ENCODE results near the gene WFDC2. TPM values are rescaled to one million over a fixed set of nuclear protein-coding genes. Genes with fewer than 3 reads are reported as not detected.

WFDC2 gene
- total and polyA plus RNA-seq, 3 donors from 2014 or later: 6.1 to 37.6 (median 32.0) TPM

DNA sequence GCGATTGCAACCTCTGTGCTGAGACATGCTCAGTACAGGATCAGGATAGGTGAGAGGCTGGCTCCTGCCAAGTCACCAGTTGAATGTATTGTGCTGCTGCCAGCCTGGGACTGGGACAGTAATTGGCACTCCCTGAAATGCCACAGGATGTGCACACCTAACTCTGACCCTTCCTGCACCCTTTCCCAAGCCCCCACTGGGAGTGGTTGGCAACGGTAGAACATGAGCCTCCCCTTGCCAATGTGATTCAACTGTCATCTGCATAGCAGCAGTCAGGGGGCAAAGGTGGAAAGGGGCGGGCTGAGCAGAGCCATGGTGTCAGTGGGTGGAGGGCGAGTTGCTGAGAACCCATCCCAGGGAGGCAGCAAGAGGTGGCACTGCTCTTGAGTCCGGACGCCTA lies 30.5 kb downstream of the WFDC2 start:
- no peak for DNase-seq
- no peaks in the 10 kb centered on the region for H3K9me3 ChIP-seq
- no peaks in the 10 kb centered on the region for H3K27me3 ChIP-seq
- H3K4me1 ChIP-seq: peaks cover 5% of the 10 kb centered on the region
- intact Hi-C loops (cut with DNase I; ENCODE audit: low total_unique reads): no loop called here
- no peak overlapping the region for H3K27ac ChIP-seq
- no peak overlapping the region for H3K4me3 ChIP-seq
- WGBS, 2 donors: 78 to 83% methylated on average over 6 of the region's 6 CpGs
- no peaks in the 10 kb centered on the region for H3K36me3 ChIP-seq (ENCODE audit: low read depth, missing control alignments)
- TF ChIP-seq POLR2A (IDR thresholded peaks at IDR 0.05): no peak
- TF ChIP-seq, protein P1, sequence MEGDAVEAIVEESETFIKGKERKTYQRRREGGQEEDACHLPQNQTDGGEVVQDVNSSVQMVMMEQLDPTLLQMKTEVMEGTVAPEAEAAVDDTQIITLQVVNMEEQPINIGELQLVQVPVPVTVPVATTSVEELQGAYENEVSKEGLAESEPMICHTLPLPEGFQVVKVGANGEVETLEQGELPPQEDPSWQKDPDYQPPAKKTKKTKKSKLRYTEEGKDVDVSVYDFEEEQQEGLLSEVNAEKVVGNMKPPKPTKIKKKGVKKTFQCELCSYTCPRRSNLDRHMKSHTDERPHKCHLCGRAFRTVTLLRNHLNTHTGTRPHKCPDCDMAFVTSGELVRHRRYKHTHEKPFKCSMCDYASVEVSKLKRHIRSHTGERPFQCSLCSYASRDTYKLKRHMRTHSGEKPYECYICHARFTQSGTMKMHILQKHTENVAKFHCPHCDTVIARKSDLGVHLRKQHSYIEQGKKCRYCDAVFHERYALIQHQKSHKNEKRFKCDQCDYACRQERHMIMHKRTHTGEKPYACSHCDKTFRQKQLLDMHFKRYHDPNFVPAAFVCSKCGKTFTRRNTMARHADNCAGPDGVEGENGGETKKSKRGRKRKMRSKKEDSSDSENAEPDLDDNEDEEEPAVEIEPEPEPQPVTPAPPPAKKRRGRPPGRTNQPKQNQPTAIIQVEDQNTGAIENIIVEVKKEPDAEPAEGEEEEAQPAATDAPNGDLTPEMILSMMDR (IDR thresholded peaks at IDR 0.05): no peak

GRCh38 chr20:45501600-45501999 lies 32.0 kb downstream of the WFDC2 start:
- 53 to 57% methylated on average over 1 of the region's 1 CpG for WGBS, 2 donors
- Histone ChIP-seq H3K27me3 (no peaks in the 10 kb centered on the region), H3K27ac (no peak overlapping the region), H3K36me3 (ENCODE audit: low read depth, missing control alignments) (no peaks in the 10 kb centered on the region), H3K4me1 (peaks cover 5% of the 10 kb centered on the region), H3K9me3 (no peaks in the 10 kb centered on the region), H3K4me3 (no peak overlapping the region)
- TF ChIP-seq, protein P1 (IDR thresholded peaks at IDR 0.05): no peak
- TF ChIP-seq POLR2A (IDR thresholded peaks at IDR 0.05): no peak
- intact Hi-C loops (cut with DNase I; ENCODE audit: low total_unique reads): no loop called here
- no peak for DNase-seq

GRCh38 chr20:45502561-45502960 lies 33.0 kb downstream of the WFDC2 start:
- Histone ChIP-seq H3K4me3 (no peak overlapping the region), H3K27me3 (no peaks in the 10 kb centered on the region), H3K9me3 (no peaks in the 10 kb centered on the region), H3K36me3 (ENCODE audit: low read depth, missing control alignments) (no peaks in the 10 kb centered on the region), H3K27ac (no peak overlapping the region), H3K4me1 (peaks cover 5% of the 10 kb centered on the region)
- DNase-seq: no peak
- intact Hi-C loops (cut with DNase I; ENCODE audit: low total_unique reads): no loop called here
- WGBS, 2 donors: 22 to 23% methylated on average over 1 of the region's 1 CpG
- TF ChIP-seq, protein P1 (IDR thresholded peaks at IDR 0.05): no peak
- no peak for TF ChIP-seq POLR2A (IDR thresholded peaks at IDR 0.05)

DNA sequence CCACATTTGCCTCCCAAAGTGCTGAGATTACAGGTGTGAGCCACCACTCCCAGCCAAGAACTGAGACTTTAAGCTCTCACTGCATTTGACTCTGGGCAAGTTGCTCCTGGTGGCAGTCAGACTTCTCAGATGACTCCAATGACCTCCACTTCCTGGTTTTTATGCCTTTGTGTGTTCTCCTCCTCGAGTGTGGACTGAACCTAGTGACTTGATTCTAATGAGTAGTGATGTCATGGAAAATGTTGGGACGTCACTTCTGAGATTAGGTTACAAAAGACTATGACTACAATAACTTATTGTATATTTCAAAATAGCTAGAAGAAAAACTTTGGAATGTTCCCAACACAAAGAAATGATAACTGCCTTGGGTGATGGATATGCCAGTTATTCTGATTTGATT lies 33.9 kb downstream of the WFDC2 start:
- Histone ChIP-seq H3K9me3 (no peaks in the 10 kb centered on the region), H3K27me3 (no peaks in the 10 kb centered on the region), H3K27ac (no peak overlapping the region), H3K4me1 (peaks cover 5% of the 10 kb centered on the region), H3K36me3 (ENCODE audit: low read depth, missing control alignments) (no peaks in the 10 kb centered on the region), H3K4me3 (no peak overlapping the region)
- no peak for DNase-seq
- WGBS, 2 donors: 57 to 63% methylated on average over 2 of the region's 2 CpGs
- no peak for TF ChIP-seq POLR2A (IDR thresholded peaks at IDR 0.05)
- TF ChIP-seq, protein P1 (IDR thresholded peaks at IDR 0.05): no peak
- intact Hi-C loops (cut with DNase I; ENCODE audit: low total_unique reads): no loop called here

DNA sequence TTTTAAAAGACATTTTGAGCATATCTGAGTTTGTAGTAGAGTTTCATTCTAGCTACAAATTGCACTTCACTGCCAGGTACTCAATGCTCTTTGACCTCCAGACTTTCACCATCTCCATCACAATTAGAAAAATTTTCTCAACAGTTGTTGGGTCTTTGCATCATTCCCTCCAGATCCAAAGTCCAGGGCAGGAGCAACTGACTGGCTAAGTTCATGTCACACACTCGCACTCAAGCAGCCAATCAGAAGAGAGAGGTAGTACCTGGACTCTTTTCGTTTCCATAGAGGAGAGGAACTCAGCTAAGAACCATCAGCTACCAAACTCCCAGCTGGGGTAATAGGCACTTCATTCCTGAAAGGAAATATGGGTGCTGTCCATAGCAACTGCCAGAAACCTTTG lies 36.8 kb downstream of the WFDC2 start:
- intact Hi-C loops (cut with DNase I; ENCODE audit: low total_unique reads): no loop called here
- Histone ChIP-seq H3K36me3 (ENCODE audit: low read depth, missing control alignments) (no peaks in the 10 kb centered on the region), H3K4me3 (no peak overlapping the region), H3K4me1 (peaks cover 5% of the 10 kb centered on the region), H3K27me3 (no peaks in the 10 kb centered on the region), H3K27ac (no peak overlapping the region), H3K9me3 (no peaks in the 10 kb centered on the region)
- no peak for DNase-seq
- no peak for TF ChIP-seq POLR2A (IDR thresholded peaks at IDR 0.05)
- TF ChIP-seq, protein P1 (IDR thresholded peaks at IDR 0.05): no peak
- WGBS, 2 donors: 93 to 99% methylated on average over 2 of the region's 2 CpGs

All from testis (tissue), 3 donors.